B cell (primary cell): ENCODE results near the gene CASK. TPM values are rescaled to one million over a fixed set of nuclear protein-coding genes. Genes with fewer than 3 reads are reported as not detected.

Experiments used
- ATAC-seq: fragments of 200-7000 bp; cut with Tn5 transposase; one replicate; pipeline ENCODE4 v1.10.0; 2021; ENCODE audit warnings: low read depth, mild to moderate bottlenecking, moderate number of reproducible peaks, moderate library complexity
- CTCF ChIA-PET: fragments of 350-600 bp; sonication (Branson Sonifier 250); formaldehyde crosslinking; loops from one replicate; lab custom pipeline; 2021; ENCODE audit warnings: antibody characterized with exemption, inconsistent platforms; lab: Charles Lee
- POLR2A ChIA-PET: fragments of 350-600 bp; sonication (Branson Sonifier 250); formaldehyde crosslinking; loops from one replicate; lab custom pipeline; 2021; ENCODE audit warnings: antibody characterized with exemption; lab: Charles Lee
- DNase-seq: peaks from one replicate; pipeline ENCODE4 v3.0.0; 2013
- H2AFZ ChIP-seq: 2 replicates; pipeline ENCODE4 v1.6.1; 2012; ENCODE audit warnings: mild to moderate bottlenecking, low read depth, low read length; ENCODE audit not compliant: insufficient read depth, poor library complexity, severe bottlenecking
- H3K27ac ChIP-seq, 2 donors: 1 replicate in 1 of 2; 2 replicates in 1 of 2; pipeline ENCODE4 v1.5.1; 2012 to 2013; ENCODE audit warnings: low read length in 2 of 2, mild to moderate bottlenecking in 2 of 2, moderate library complexity in 1 of 2
- H3K27me3 ChIP-seq, 4 experiments: fragments of 200-600 bp in 1 of 4; sonication (generic) in 1 of 4; replicated peaks in 1 of 4; 1 replicate in 2 of 4; 2 replicates in 2 of 4; pipeline versions ENCODE4 v1.6.1 to v1.7.0; 2013 to 2016; ENCODE audit warnings: low read length in 3 of 4, mild to moderate bottlenecking in 2 of 4, mixed read lengths in 1 of 4, moderate library complexity in 1 of 4; ENCODE audit not compliant: insufficient read depth in 4 of 4, control insufficient read depth in 3 of 4; ENCODE audit errors: control extremely low read depth in 1 of 4
- H3K36me3 ChIP-seq, 2 experiments: replicated peaks in 1 of 2; 1 replicate in 1 of 2; 2 replicates in 1 of 2; pipeline versions ENCODE4 v1.6.1 to v1.7.1; 2013; ENCODE audit warnings: low read length in 1 of 2; ENCODE audit not compliant: insufficient read depth in 2 of 2, control insufficient read depth in 1 of 2; ENCODE audit errors: control extremely low read depth in 1 of 2, extremely low read depth in 1 of 2
- H3K4me1 ChIP-seq, 2 donors: fragments of 200-600 bp in 1 of 2; sonication (generic) in 1 of 2; 1 replicate in 1 of 2; 2 replicates in 1 of 2; pipeline versions ENCODE4 v1.5.1 to v1.6.1; 2013 to 2017; ENCODE audit warnings: low read length in 2 of 2; ENCODE audit not compliant: control insufficient read depth in 2 of 2, insufficient read depth in 2 of 2
- H3K4me2 ChIP-seq: replicated peaks from 2 replicates; pipeline ENCODE3; 2012; ENCODE audit warnings: mild to moderate bottlenecking, low read depth, low read length; ENCODE audit not compliant: poor library complexity, severe bottlenecking
- H3K4me3 ChIP-seq, 5 experiments: fragments of 200-600 bp in 1 of 5; sonication (generic) in 1 of 5; 1 replicate in 3 of 5; 2 replicates in 2 of 5; pipeline versions ENCODE4 v1.5.1 to v1.7.0; 2011 to 2016; ENCODE audit warnings: low read length in 4 of 5, mild to moderate bottlenecking in 4 of 5, low read depth in 2 of 5, control low read depth in 1 of 5, moderate library complexity in 1 of 5; ENCODE audit not compliant: insufficient read depth in 1 of 5; ENCODE audit errors: control extremely low read depth in 1 of 5, extremely low read depth in 1 of 5
- H3K79me2 ChIP-seq: fragments of 200-600 bp; sonication (generic); one replicate; pipeline ENCODE4 v1.6.0; 2016; ENCODE audit warnings: low read length; ENCODE audit not compliant: control insufficient read depth, insufficient read depth
- H3K9ac ChIP-seq: fragments of 200-600 bp; sonication (generic); 2 replicates; pipeline ENCODE4 v1.6.1; 2017; ENCODE audit warnings: mild to moderate bottlenecking, low read length, moderate library complexity
- H3K9me3 ChIP-seq, 3 donors: one replicate each; pipeline versions ENCODE4 v1.6.1 to v1.7.1; 2013; ENCODE audit warnings: low read length in 2 of 3; ENCODE audit not compliant: control insufficient read depth in 2 of 3, insufficient read depth in 1 of 3; ENCODE audit errors: control extremely low read depth in 1 of 3
- H4K20me1 ChIP-seq: 2 replicates; pipeline ENCODE4 v1.6.0; 2012; ENCODE audit warnings: mild to moderate bottlenecking, low read length; ENCODE audit not compliant: insufficient read depth, control insufficient read depth, poor library complexity, severe bottlenecking
- H3K27ac Mint-ChIP-seq: one replicate; pipeline ENCODE4 v1.8.0; 2021; ENCODE audit warnings: mixed read lengths
- H3K27me3 Mint-ChIP-seq: one replicate; pipeline ENCODE4 v1.8.0; 2021; ENCODE audit warnings: mixed read lengths
- H3K4me1 Mint-ChIP-seq: one replicate; pipeline ENCODE4 v1.8.0; 2021; ENCODE audit warnings: mixed read lengths
- H3K4me3 Mint-ChIP-seq: one replicate; pipeline ENCODE4 v1.8.0; 2021; ENCODE audit warnings: mixed read lengths
- H3K9me3 Mint-ChIP-seq: one replicate; pipeline ENCODE4 v1.8.0; 2022; ENCODE audit warnings: mixed read lengths; ENCODE audit not compliant: insufficient read depth
- EZH2 ChIP-seq: IDR thresholded peaks from 2 replicates; pipeline ENCODE4 v1.6.1; 2012; ENCODE audit warnings: borderline replicate concordance, low read depth, mild to moderate bottlenecking, moderate library complexity, low read length; ENCODE audit not compliant: insufficient read depth, poor library complexity, severe bottlenecking
- WGBS: methylation state at CpG from one replicate; pipeline ENCODE4 v1.1.5; 2013; ENCODE audit warnings: missing lambda C conversion rate; ENCODE audit not compliant: insufficient coverage; 5-methylcytosine and 5-hydroxymethylcytosine counted together
- intact Hi-C: fragments of 100-400 bp; cut with micrococcal nuclease; formaldehyde crosslinking; loops from one replicate; pipeline ENCODE4 v1.10.0; 2022
- polyA plus RNA-seq: library from polyadenylated mRNA; depleted of rRNA; stranded (reverse); fragments of >200 nt; gene quantifications from 2 replicates; pipeline ENCODE4 v1.2.3, GENCODE V29; 2012
- total RNA-seq, 2 donors: library from RNA; stranded (reverse); fragments of 120-200 nt in 1 of 2; gene quantifications; 1 replicate in 1 of 2; 2 replicates in 1 of 2; pipeline versions ENCODE4 v1.2.3 to v1.2.4, GENCODE V29; 2013 to 2022
- TF ChIP-seq, protein P1 (sequence below): fragments of 200-600 bp; IDR thresholded peaks from one replicate; pipeline ENCODE4 v1.8.0; 2022; ENCODE audit warnings: antibody characterized with exemption, mild to moderate bottlenecking

The CASK gene
- total and polyA plus RNA-seq, 2 donors (not counting 1 experiment from before 2014, with no cell fraction given), result 14.2 to 50.4 TPM

DNA sequence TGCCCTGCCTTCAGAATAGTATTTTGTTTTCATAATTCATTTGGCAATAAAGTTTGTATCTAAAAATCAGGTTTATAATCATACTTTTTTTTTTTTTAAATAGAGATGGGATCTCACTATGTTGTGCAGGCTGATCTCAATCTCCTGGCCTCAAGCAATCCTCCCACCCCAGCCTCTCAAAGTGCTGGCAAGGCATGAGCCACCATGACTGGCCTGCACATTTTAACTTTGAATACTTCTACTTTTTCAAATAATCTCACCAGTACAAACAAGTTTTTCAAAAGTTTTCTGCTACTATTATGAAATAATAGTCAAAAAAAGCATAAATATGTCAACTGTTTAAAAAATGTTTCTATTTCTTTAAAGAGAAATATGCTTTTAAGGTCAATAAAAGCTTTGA, 304.1 kb downstream of the CASK start:
- no peaks in the 10 kb centered on the region for H3K4me1 ChIP-seq
- CTCF ChIA-PET, result no interaction called here
- no peak overlapping the region for H2AFZ ChIP-seq
- H3K27me3 ChIP-seq, result no peaks in the 10 kb centered on the region
- H3K36me3 ChIP-seq, result peaks cover 0 to 3% of the 10 kb centered on the region in 2 experiments
- no peaks in the 10 kb centered on the region for H4K20me1 ChIP-seq
- H3K79me2 ChIP-seq, result no peaks in the 10 kb centered on the region
- Mint-ChIP-seq H3K9me3 (no peaks in the 10 kb centered on the region), H3K27me3 (no peaks in the 10 kb centered on the region), H3K4me3 (no peak overlapping the region), H3K4me1 (peaks cover 1% of the 10 kb centered on the region), H3K27ac (no peak overlapping the region)
- H3K27ac ChIP-seq, result no peak overlapping the region
- H3K9me3 ChIP-seq, result no peaks in the 10 kb centered on the region
- TF ChIP-seq EZH2, result no peak
- TF ChIP-seq, protein P1, sequence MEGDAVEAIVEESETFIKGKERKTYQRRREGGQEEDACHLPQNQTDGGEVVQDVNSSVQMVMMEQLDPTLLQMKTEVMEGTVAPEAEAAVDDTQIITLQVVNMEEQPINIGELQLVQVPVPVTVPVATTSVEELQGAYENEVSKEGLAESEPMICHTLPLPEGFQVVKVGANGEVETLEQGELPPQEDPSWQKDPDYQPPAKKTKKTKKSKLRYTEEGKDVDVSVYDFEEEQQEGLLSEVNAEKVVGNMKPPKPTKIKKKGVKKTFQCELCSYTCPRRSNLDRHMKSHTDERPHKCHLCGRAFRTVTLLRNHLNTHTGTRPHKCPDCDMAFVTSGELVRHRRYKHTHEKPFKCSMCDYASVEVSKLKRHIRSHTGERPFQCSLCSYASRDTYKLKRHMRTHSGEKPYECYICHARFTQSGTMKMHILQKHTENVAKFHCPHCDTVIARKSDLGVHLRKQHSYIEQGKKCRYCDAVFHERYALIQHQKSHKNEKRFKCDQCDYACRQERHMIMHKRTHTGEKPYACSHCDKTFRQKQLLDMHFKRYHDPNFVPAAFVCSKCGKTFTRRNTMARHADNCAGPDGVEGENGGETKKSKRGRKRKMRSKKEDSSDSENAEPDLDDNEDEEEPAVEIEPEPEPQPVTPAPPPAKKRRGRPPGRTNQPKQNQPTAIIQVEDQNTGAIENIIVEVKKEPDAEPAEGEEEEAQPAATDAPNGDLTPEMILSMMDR, result no peak
- no peak overlapping the region for H3K4me2 ChIP-seq
- no peak overlapping the region for H3K9ac ChIP-seq
- intact Hi-C loops, result no loop called here
- DNase-seq, result no peak
- H3K4me3 ChIP-seq, result no peak overlapping the region
- POLR2A ChIA-PET, result no interaction called here
- no peak for ATAC-seq

DNA sequence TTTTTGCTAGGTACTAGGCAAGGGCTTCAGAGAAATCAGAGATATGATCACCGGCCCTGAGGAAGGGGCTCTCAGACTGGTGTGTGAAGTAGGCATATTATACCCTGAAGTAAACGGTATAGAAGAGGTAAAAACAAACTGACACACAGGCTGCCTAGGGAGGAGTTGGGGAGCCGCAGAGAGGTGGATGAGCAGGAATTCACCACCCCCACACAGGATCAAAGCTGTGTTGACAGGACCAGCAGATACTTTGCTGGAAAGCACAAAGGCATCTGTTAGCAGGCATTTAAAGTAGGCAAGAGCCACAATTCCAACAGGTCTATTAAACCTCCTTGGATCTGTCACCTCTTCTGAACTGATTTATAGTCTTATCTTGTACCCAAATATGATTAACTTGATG, 306.4 kb downstream of the CASK start:
- intact Hi-C loops, result no loop called here
- Histone ChIP-seq H3K9me3 (no peaks in the 10 kb centered on the region), H3K9ac (no peak overlapping the region), H3K4me2 (no peak overlapping the region), H4K20me1 (no peaks in the 10 kb centered on the region), H3K79me2 (no peaks in the 10 kb centered on the region), H3K27ac (no peak overlapping the region), H3K4me3 (no peak overlapping the region), H3K4me1 (no peaks in the 10 kb centered on the region), H3K36me3 (no peaks in the 10 kb centered on the region), H2AFZ (no peak overlapping the region), H3K27me3 (no peaks in the 10 kb centered on the region)
- Mint-ChIP-seq H3K27ac (no peak overlapping the region), H3K27me3 (no peaks in the 10 kb centered on the region), H3K9me3 (no peaks in the 10 kb centered on the region), H3K4me1 (peaks cover 1% of the 10 kb centered on the region), H3K4me3 (no peak overlapping the region)
- DNase-seq (no peak), ATAC-seq (no peak)
- ChIA-PET POLR2A (no interaction called here), CTCF (interaction anchor here (0.7 kb wide), 1 partner anchor 739 kb away, joined by 5 read pairs; no protein-coding TSS in a partner anchor)
- no CpG with 5 or more reads among the region's 3 CpGs for WGBS
- TF ChIP-seq, protein P1, result no peak
- TF ChIP-seq EZH2, result no peak
